ENCODE results near the gene FOXO4. TPM values are rescaled to one million over a fixed set of nuclear protein-coding genes. Genes with fewer than 3 reads are reported as not detected.

FOXO4 gene
- total and polyA plus RNA-seq, 3 donors from 2014 or later: 39.5 to 71.8 (median 58.0) TPM

DNA sequence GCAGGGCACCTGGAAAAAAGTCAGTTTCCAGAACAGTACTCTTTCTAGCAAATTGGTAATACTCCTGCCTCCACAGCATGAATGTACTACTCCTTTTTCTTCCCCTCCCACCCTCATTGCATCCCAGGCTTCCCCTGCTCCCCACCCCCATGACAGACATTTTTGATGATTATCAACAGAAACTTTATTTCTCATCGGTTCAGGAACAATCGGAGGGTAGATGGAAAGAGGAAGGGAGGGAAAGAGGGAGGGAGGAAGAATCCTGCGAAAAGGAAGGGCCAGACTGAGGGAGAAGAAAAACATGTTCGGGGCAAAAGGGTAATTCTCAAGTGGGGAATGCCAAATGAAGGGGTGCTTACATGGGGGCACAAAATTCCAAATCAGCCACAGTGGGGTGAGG lies 11.6 kb downstream of the FOXO4 start:
- intact Hi-C loops (cut with DNase I; ENCODE audit: low total_unique reads): no loop called here
- H3K9me3 ChIP-seq: no peaks in the 10 kb centered on the region
- H3K4me1 ChIP-seq: peaks cover 10% of the 10 kb centered on the region
- H3K36me3 ChIP-seq (ENCODE audit: low read depth, missing control alignments): no peaks in the 10 kb centered on the region
- TF ChIP-seq POLR2A (IDR thresholded peaks at IDR 0.05): no peak
- TF ChIP-seq, protein P1, sequence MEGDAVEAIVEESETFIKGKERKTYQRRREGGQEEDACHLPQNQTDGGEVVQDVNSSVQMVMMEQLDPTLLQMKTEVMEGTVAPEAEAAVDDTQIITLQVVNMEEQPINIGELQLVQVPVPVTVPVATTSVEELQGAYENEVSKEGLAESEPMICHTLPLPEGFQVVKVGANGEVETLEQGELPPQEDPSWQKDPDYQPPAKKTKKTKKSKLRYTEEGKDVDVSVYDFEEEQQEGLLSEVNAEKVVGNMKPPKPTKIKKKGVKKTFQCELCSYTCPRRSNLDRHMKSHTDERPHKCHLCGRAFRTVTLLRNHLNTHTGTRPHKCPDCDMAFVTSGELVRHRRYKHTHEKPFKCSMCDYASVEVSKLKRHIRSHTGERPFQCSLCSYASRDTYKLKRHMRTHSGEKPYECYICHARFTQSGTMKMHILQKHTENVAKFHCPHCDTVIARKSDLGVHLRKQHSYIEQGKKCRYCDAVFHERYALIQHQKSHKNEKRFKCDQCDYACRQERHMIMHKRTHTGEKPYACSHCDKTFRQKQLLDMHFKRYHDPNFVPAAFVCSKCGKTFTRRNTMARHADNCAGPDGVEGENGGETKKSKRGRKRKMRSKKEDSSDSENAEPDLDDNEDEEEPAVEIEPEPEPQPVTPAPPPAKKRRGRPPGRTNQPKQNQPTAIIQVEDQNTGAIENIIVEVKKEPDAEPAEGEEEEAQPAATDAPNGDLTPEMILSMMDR (IDR thresholded peaks at IDR 0.05): no peak
- DNase-seq: no peak
- H3K27ac ChIP-seq: no peak overlapping the region
- H3K27me3 ChIP-seq: no peaks in the 10 kb centered on the region
- no peak overlapping the region for H3K4me3 ChIP-seq
- 70 to 73% methylated on average over 3 to 4 of the region's 4 CpGs for WGBS, 2 donors

DNA sequence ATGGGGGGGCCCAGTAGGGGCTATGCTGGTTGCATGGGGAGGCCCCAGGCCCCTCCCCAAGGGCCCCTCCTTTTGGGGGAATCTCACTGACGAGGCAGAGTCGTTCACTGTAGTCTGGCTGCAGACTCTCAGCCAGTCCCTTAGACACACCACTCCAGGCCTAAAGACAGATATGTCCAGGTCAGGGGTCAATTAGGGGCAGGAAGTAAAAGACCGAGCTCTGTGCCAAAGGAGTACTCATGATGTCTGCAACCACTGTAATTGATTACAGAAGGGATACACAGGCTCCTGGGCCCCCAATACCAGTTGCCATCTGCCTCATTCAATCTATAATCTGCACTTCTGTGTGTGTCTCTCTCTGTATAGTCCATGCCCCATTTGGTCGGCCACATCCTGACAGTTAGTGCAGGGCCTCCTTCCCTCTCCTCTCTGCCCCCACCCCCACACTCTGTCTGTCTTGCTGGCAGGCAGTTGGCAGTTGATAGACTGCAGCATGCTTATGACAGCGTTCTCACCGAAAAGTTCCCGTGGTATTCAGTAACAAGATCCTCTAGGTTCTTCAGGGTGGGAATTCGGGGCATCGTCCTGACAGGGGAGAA lies 12.2 kb downstream of the FOXO4 start:
- intact Hi-C loops (cut with DNase I; ENCODE audit: low total_unique reads): no loop called here
- no peak for DNase-seq
- TF ChIP-seq, protein P1 (IDR thresholded peaks at IDR 0.05): no peak
- TF ChIP-seq POLR2A (IDR thresholded peaks at IDR 0.05): no peak

DNA sequence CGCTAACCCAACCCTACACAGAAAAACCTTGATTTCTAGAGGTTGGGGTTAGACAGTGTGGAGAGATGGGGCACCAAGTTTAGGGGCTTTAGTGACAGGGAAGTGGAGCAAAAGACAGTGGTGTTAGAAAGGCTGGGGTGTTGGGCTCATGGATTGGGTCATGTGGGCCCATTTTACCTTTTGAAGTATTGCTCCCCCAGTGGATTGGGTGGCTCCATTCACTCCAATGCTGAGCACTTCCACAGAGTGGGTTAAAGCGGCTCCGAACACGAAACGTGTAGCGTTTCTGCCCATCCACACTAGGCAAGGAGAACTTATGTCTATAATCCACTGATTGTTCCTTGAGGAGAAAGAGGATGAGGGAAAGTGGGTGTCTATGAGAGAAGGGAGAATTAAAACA lies 13.4 kb downstream of the FOXO4 start:
- Histone ChIP-seq H3K4me3 (no peak overlapping the region), H3K9me3 (no peaks in the 10 kb centered on the region), H3K27me3 (no peaks in the 10 kb centered on the region), H3K4me1 (no peaks in the 10 kb centered on the region), H3K36me3 (ENCODE audit: low read depth, missing control alignments) (no peaks in the 10 kb centered on the region), H3K27ac (no peak overlapping the region)
- intact Hi-C loops (cut with DNase I; ENCODE audit: low total_unique reads): no loop called here
- no peak for TF ChIP-seq POLR2A (IDR thresholded peaks at IDR 0.05)
- TF ChIP-seq, protein P1 (IDR thresholded peaks at IDR 0.05): no peak
- DNase-seq: no peak
- WGBS, 2 donors: 93% methylated on average over 6 of the region's 6 CpGs; no CpG with 5 or more reads in 1 of the 2 donors

More for the DNA sequence above, 12.2 kb downstream of the FOXO4 start:
- WGBS, 2 donors: 62 to 74% methylated on average over 3 to 9 of the region's 9 CpGs
- H3K4me1 ChIP-seq: peaks cover 10% of the 10 kb centered on the region
- no peaks in the 10 kb centered on the region for H3K9me3 ChIP-seq
- no peak overlapping the region for H3K27ac ChIP-seq
- no peak overlapping the region for H3K4me3 ChIP-seq
- H3K36me3 ChIP-seq (ENCODE audit: low read depth, missing control alignments): no peaks in the 10 kb centered on the region
- no peaks in the 10 kb centered on the region for H3K27me3 ChIP-seq

DNA sequence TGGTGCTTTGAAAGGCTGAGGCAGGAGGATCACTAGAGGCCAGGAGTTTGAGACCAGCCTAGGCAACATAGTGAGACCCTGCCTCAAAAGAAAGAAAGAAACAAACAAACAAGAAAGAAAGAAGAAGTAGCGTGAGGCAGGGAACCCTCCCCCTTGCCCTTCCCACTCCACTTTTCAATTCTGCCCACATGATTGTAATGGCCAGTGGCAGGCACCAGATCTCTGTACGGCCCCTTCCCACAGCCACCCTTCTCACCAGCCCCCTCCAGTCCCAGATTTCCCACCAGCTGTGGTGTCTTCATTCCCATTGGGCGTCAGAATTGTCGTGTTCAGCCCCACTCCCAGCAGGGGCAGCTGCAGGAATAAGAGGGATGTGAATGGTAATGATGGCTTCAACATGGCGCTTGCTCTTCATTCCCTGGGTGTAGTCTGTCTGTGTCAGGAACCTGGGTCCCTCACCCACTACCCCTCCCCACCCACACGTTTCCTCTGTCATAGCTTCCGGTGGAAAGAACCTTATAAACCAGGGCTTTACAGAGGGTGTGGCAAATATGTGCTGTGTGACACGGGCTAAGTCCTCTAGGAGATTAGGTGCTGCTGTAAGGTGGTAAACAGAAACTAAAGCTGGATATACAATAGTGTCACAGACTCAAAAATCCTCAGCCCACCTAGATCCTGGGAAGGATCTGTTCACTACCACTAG lies 15.6 kb downstream of the FOXO4 start, which contains the start of gene IL2RG:
Gene IL2RG, minus strand, starts transcription at position 437 of the 703 bp plus-strand sequence. Its CDS starts 38 bp downstream, at position 399.
- Histone ChIP-seq H3K27me3 (no peaks in the 10 kb centered on the region), H3K9me3 (no peaks in the 10 kb centered on the region), H3K4me1 (no peaks in the 10 kb centered on the region), H3K36me3 (ENCODE audit: low read depth, missing control alignments) (no peaks in the 10 kb centered on the region), H3K27ac (no peak within 1 kb of the TSS), H3K4me3 (no peak within 1 kb of the TSS)
- intact Hi-C loops (cut with DNase I; ENCODE audit: low total_unique reads): no loop called here
- 75 to 79% methylated on average over 6 to 7 of the region's 8 CpGs for WGBS, 2 donors
- TF ChIP-seq, protein P1 (IDR thresholded peaks at IDR 0.05): no peak
- no peak for TF ChIP-seq POLR2A (IDR thresholded peaks at IDR 0.05)
- no peak for DNase-seq

Data from testis (tissue), 3 donors.